Measurements from ENCODE around the gene WDR4. TPM values are rescaled to one million over a fixed set of nuclear protein-coding genes. Genes with fewer than 3 reads are reported as not detected.

WDR4 gene
- 8.4 and 10.9 TPM in 2 replicates for total RNA-seq

GRCh38 chr21:42878993-42879787 lies at the start of gene WDR4:
TSS of gene WDR4 (minus strand) at chr21:42879539. CDS start at chr21:42879495, 44 bp downstream.

GRCh38 chr21:42925114-42925926 lies 46.0 kb upstream of the WDR4 start, which contains the start of gene ERVH48-1:
TSS of gene ERVH48-1 (minus strand) at chr21:42925630. CDS start at chr21:42919006, 6,624 bp downstream.

GRCh38 chr21:42892931-42893755 lies 13.8 kb upstream of the WDR4 start, which contains the start of gene NDUFV3:
TSS of gene NDUFV3 (plus strand) at chr21:42893309. CDS start at chr21:42893334, 25 bp downstream.

Other genes with a start within 250 kb of the WDR4 start
- 0.15 and 0.50 TPM in 2 replicates for gene PDE9A, start 225.9 kb downstream of the WDR4 start, total RNA-seq
- gene NDUFV3, start 13.8 kb upstream of the WDR4 start, total RNA-seq = 56.6 and 81.7 TPM in 2 replicates
- not detected in 2 replicates for gene ERVH48-1, start 46.1 kb upstream of the WDR4 start, total RNA-seq
- gene PKNOX1, start 95.0 kb upstream of the WDR4 start, total RNA-seq = 15.0 and 17.5 TPM in 2 replicates
- 47.0 and 58.5 TPM in 2 replicates for gene CBS, start 196.3 kb upstream of the WDR4 start, total RNA-seq
- gene U2AF1, start 228.0 kb upstream of the WDR4 start, total RNA-seq = 15.7 and 36.9 TPM in 2 replicates

Data from smooth muscle cell of trachea (primary cell).